Activated CD4-positive, alpha-beta T cell treated with anti-CD3 and anti-CD28 coated beads, Interleukin-2, Interleukin-6, amounts not matched to agents 100 ng/mL and 50 ng/mL, durations not matched to agents 16 hours and 8 hours (primary cell): ENCODE results near the gene SCGB1C1.
"Not testable (repeated sequence)": the region's sequence is repeated elsewhere in the genome, so short reads cannot be mapped to it uniquely, and the experiment has no call there.

Source experiments
- DNase-seq: peaks from one replicate; pipeline ENCODE4 v3.0.0-alpha.2; 2020

SCGB1C1 gene

GRCh38 chr11:220641-221215, 27.9 kb downstream of the SCGB1C1 start:
- DNase-seq: not testable (repeated sequence)

- DNase-seq: no peak
These were observed 28.7 kb downstream of the SCGB1C1 start for GRCh38 chr11:221539-221938.

DNA sequence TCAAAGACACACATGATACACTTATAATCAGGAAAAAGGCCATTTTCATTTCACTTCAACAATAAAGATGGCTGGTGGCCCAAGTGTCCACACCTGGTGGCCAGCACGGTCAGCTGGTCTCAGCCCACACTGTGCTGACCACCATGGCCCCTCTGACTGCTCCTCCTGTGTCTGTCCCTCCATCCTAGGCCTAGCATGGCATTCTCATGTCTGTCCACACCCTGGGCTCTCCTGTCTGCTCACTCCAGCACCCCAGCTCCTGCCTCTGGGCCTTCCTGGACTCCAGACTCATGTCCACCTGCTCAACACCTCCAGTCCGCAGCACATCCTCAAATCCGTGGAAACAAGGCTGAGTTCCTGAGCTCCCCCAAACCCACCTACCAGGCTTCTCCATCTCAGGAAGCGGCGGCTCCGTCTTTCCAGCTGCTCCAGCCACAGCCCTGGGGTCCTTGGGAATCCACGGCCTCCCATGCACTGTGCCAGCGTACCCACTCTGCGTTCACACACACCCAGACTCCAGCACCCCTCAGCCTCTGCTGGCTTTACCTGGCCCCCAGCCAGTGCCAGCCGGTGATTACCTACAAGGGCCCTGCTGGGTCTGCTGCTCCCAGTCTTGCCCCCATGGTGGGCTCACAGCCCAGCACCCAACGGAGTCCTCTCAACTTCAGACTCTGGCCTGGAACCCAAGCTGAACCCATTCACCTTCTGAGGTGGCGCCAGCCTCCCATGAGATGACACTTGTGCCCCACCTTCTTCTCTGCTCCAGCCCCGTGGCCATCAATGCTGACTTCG, 29.3 kb downstream of the SCGB1C1 start:
- DNase-seq: no peak

GRCh38 chr11:223026-223789, 30.3 kb downstream of the SCGB1C1 start:
- DNase-seq: no peak

DNA sequence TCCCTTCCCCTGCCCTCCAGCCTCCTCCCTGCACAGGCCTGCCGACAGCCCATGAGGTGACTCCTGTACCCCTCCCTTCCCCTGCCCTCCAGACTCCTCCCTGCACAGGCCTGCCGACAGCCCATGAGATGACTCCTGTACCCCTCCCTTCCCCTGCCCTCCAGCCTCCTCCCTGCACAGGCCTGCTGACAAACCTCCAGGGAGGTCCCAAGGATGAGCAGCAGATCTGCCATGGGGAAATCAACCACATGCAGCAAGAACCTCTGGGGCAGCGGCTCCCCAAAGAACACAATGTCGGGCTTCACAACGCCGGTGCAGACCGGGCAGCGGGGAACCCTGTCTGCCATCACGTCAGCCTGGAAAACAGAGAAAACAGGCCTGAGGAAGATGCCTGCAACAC, 31.0 kb downstream of the SCGB1C1 start:
- no peak for DNase-seq

DNA sequence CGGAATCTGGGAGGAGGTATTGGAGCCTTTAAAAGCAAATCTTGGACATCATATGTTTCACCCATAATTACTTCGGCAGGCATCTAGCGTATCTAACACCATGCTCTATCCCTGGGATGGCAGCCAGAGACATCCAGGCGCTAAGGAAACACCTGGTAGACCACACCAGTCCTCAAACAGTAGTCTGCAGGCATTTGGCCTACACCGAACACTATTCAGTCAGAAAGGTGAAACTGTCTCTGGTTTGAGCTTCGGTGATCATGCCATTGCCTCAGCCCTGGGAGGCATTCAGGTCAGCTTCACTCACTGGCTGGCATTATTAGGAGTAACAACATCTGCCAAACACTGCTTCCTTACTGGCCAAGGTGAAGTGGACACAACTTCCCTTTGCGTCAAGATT, 31.5 kb downstream of the SCGB1C1 start:
- DNase-seq: no peak

GRCh38 chr11:225734-226453, 33.0 kb downstream of the SCGB1C1 start:
- no peak for DNase-seq

DNA sequence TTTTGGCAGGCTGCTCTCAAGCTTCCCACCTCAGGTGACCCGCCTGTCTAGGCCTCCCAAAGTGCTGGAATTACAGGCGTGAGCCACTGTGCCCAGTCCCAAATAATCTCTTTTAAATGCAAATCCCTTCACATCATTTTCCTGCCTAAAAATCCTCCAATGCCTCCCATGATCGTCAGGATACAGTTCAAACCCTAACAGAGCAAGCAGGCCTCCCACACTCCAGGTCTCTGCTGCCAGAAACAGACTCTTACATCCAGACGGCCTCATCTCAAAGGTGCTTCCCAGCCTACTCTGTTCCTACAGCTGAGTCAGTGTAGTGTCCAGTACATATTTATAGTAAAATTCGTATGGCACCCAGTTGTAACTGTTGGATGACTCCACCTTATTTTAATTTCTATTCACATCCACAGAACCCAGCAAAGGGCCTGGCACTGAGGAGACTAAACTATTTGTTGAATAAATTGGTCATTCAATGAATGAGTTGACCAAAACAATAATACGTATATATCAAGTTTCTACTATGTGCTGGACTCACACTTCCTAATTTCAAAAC, 35.0 kb downstream of the SCGB1C1 start:
- no peak for DNase-seq

- DNase-seq: no peak
These were observed 37.6 kb downstream of the SCGB1C1 start for GRCh38 chr11:230431-230830.

DNA sequence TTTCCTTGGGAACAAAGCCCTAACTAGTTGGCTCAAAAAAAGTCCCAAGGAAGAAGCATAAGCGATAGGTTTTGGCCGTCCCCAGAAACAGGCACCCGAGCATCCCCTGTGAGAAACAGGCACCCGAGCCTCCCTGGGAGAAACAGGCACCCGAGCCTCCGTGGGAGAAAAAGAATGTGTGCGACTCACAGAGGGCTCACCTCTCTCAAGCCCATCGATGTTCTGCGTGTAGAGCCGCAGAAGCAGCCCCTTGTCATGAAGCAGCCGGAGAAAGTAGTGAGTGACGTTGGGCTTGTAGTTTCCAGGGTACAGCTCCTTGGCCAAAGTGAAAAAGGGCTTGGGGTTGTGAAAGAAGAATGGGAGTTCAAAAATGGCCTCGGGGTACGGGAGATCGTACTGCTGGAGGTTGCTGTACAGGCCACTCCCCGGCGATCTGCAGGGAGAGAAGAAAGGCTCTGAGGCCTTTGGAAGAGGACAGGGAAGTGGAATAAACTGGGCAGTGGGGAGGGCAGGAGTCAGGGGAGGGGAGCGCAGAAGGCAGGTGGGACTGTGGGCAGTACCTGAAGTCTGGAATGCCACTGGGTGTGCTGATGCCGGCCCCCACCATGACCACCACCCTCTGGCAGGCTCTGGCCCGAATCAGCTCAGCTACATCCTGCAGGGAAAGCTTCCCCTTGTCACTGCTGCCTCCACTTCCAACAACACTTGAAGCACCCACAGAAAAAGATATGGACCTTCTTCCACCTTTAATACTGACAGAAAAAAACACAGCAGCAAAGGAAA, 40.1 kb downstream of the SCGB1C1 start:
- no peak for DNase-seq

DNA sequence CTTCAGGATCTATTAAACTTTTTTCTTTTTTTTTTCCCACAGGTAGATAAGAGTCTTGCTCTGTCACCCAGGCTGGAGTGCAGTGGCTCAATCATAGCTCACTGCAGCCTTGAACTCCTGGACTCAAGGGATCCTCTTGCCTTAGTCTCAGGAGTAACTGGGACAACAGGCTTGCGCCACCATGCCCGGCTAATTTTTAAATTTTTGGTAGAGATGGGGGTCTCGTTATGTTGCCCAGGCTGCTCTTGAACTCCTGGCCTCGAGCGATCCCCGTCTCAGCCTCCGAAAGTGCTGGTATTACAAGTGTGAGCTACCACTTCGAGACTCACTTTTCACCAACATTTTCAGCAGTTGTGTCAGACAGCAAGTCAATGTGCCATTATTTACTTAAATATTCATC, 42.3 kb downstream of the SCGB1C1 start:
- DNase-seq: no peak

DNA sequence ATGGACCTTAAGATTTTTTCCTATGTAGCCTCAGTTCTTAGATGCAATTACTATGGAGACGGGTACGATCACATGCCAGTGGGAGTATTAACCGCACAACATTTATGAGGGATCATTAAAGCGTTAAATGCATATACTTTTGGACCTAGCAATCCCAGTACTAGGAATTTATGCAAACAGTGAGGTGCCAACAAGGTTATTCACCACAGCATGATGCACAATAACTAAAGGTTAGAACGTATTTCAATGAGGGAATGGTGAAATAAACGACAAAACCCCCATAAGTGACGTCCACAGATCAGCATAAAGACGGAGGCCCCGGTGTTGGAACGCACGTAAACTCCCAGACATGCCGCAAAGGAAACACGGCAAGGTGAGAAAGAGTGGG, 42.7 kb downstream of the SCGB1C1 start:
- DNase-seq: peak; percentile 57

GRCh38 chr11:235997-236773, 43.3 kb downstream of the SCGB1C1 start, which contains the start of gene SIRT3:
Gene SIRT3 (minus strand): TSS chr11:236342. CDS start chr11:236328, 14 bp downstream.
- DNase-seq: peak; percentile 93

DNA sequence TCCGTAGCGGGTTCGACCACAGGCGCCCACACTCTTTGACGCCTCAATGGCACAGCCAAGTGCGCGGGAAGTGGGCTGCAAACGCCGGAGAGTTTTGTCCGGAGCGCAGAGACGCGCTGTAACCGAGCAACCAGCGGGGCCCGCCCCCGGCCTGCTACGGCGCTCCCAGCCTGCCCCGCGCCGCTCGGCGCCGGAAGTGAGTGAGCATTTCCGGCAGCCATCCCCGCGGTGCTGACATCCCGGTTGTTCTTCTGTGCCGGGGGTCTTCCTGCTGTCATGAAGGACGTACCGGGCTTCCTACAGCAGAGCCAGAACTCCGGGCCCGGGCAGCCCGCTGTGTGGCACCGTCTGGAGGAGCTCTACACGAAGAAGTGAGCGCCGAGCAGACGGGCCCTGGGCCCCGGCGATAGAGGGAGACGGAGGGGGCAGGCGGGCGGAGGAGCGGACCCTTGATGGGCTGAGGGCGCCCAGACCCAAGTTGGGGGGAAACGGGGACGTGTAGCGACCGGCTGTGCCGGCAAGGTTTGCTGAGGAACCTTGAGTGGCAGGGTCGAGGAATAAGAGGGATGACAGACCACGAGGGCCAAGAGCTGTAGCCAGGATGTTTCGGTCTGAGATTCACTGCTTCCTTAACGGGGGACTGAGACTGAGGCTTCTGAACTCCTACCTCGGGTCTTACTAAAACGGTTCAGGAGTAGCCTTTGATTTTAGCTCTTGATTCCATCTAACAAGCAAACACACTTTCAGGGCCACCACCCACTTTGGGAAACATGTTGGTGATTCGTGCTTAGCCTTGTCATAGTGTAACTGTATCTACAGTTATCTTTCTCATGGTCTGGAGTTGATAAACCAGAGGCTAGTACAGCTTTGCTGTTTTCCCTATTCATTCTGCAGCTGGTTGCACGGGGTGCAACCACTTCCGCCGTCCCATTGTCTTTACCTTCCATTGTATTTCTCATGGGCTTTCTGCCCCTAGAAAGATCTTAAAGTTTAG, 44.2 kb downstream of the SCGB1C1 start, which contains the start of gene PSMD13:
Gene PSMD13, plus strand, starts transcription at position 203 of the 994 bp plus-strand sequence. Its CDS starts 74 bp downstream, at position 277.
- DNase-seq: peak; percentile 91

DNA sequence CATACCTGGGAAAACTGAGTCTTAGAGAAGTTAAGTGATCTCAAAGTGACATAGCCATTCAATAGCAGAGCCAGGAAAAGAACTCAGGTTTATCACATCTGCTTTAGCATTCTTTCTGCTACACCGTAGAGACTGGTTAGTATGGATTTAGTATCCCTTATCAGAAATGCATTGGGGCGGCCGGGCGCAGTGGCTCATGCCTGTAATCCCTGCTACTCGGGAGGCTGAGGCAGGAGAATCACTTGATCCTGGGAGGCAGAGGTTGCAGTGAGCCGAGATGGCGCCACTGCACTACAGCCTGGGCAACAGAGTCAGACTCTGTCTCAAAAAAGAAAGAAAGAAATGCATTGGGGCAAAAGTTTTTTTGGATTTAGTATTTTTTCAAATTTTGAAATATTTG, 45.5 kb downstream of the SCGB1C1 start:
- DNase-seq: not testable (repeated sequence)

DNA sequence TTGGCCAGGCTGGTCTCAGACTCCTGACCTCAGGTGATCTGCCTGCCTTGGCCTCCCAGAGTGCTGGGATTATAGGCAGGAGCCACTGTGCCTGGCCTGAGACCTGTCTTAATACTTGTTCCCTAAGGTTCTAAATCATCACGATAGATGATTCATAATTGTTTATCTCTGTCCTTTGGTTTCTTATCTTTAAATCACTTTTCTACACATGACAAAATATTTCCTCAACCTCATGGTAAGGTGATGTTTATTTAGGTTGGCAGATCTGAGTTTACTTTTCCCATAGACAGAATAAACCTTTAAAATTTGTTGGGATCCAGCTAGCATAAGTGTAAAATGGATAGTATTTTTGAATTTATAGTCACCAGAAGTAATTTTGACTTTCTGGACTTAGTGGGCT, 47.4 kb downstream of the SCGB1C1 start:
- no peak for DNase-seq

- no peak for DNase-seq
These were observed 48.8 kb downstream of the SCGB1C1 start for GRCh38 chr11:241634-242033.
